A673 (cell line): Measurements from ENCODE around the gene SART1.

Experiments
- EZH2 ChIP-seq: fragments of 200-600 bp; sonication (generic); IDR thresholded peaks from 2 replicates; pipeline ENCODE4 v1.6.1; 2017; ENCODE audit warnings: borderline replicate concordance, low read depth, mild to moderate bottlenecking, mixed read lengths, antibody characterized with exemption, low read length; ENCODE audit not compliant: poor library complexity, severe bottlenecking
- TF ChIP-seq, protein P1 (sequence below): fragments of 300-800, 200-600 bp; sonication (generic); conservative IDR thresholded peaks from 2 replicates; pipeline ENCODE4 v1.5.1; 2017; ENCODE audit warnings: low read depth, mild to moderate bottlenecking, antibody characterized with exemption, low read length, moderate library complexity, mixed read lengths

DNA sequence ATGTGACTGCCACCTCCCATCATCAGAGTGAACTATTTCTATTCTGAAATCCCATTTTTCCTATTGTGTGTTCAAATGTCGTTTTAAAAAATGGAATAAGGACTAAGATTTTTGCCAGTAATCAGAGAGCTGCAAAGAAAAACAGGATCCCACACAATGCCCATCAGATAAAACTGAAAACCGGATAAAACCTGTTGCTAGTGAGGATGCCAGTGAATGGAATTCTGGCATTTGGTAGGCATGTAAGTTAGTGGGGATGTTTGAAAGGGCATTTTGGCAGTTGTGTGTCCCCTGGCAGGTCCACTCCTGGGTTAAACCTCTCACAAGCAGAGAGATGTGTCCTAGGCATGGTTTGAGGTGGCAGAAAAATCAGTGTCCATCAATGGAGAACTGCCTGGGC lies 36.1 kb upstream of the SART1 start:
- TF ChIP-seq, protein P1, sequence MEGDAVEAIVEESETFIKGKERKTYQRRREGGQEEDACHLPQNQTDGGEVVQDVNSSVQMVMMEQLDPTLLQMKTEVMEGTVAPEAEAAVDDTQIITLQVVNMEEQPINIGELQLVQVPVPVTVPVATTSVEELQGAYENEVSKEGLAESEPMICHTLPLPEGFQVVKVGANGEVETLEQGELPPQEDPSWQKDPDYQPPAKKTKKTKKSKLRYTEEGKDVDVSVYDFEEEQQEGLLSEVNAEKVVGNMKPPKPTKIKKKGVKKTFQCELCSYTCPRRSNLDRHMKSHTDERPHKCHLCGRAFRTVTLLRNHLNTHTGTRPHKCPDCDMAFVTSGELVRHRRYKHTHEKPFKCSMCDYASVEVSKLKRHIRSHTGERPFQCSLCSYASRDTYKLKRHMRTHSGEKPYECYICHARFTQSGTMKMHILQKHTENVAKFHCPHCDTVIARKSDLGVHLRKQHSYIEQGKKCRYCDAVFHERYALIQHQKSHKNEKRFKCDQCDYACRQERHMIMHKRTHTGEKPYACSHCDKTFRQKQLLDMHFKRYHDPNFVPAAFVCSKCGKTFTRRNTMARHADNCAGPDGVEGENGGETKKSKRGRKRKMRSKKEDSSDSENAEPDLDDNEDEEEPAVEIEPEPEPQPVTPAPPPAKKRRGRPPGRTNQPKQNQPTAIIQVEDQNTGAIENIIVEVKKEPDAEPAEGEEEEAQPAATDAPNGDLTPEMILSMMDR, result no peak
- no peak for TF ChIP-seq EZH2
